ENCODE data around the gene RUSF1.

GRCh38 chr16:31496670-31497069 lies 11.5 kb downstream of the RUSF1 start:
- TF ChIP-seq POLR2A (IDR thresholded peaks at IDR 0.05; ENCODE audit: low read length) (no peak), GATA1 (IDR thresholded peaks at IDR 0.05; ENCODE audit: low read depth, low read length) (no peak)

All from erythroblast (primary cell).